Endodermal cell (in vitro differentiated cells): ENCODE data around the gene ASAP2. TPM values are rescaled to one million over a fixed set of nuclear protein-coding genes. Genes with fewer than 3 reads are reported as not detected.

ENCODE experiments used
- DNase-seq: peaks from one replicate; pipeline ENCODE4 v3.0.0-alpha.2; 2017
- H3K27ac ChIP-seq: 2 replicates; pipeline ENCODE4 v1.5.1; 2013; ENCODE audit warnings: mild to moderate bottlenecking, low read depth, low read length, moderate library complexity
- H3K27me3 ChIP-seq: 2 replicates; pipeline ENCODE4 v1.6.1; 2013; ENCODE audit warnings: mild to moderate bottlenecking, low read length, moderate library complexity; ENCODE audit not compliant: insufficient read depth, control insufficient read depth, poor library complexity, severe bottlenecking
- H3K36me3 ChIP-seq: 2 replicates; pipeline ENCODE4 v1.7.0; 2013; ENCODE audit warnings: mild to moderate bottlenecking, low read length, moderate library complexity; ENCODE audit not compliant: control insufficient read depth, insufficient read depth
- H3K4me1 ChIP-seq: one replicate; pipeline ENCODE4 v1.7.0; 2013; ENCODE audit warnings: low read length; ENCODE audit not compliant: control insufficient read depth, insufficient read depth
- H3K4me3 ChIP-seq: 2 replicates; pipeline ENCODE4 v1.5.1; 2013; ENCODE audit warnings: mild to moderate bottlenecking, low read length, moderate library complexity
- H3K9ac ChIP-seq: 2 replicates; pipeline ENCODE4 v1.6.1; 2013; ENCODE audit warnings: mild to moderate bottlenecking, low read length, moderate library complexity; ENCODE audit not compliant: poor library complexity, severe bottlenecking; ENCODE audit errors: extremely low read depth
- H3K9me3 ChIP-seq: 2 replicates; pipeline ENCODE4 v1.6.1; 2013; ENCODE audit warnings: mild to moderate bottlenecking, low read length, moderate library complexity; ENCODE audit not compliant: control insufficient read depth
- H3K27ac Mint-ChIP-seq: 2 replicates; pipeline ENCODE4 v1.8.0; 2020; ENCODE audit warnings: mixed read lengths
- H3K27me3 Mint-ChIP-seq: 2 replicates; pipeline ENCODE4 v1.8.0; 2021; ENCODE audit warnings: mild to moderate bottlenecking, mixed read lengths; ENCODE audit not compliant: insufficient read depth
- H3K36me3 Mint-ChIP-seq: 2 replicates; pipeline ENCODE4 v1.8.0; 2020; ENCODE audit warnings: low read depth, mixed read lengths
- H3K4me1 Mint-ChIP-seq: 2 replicates; pipeline ENCODE4 v1.8.0; 2020; ENCODE audit warnings: mixed read lengths
- H3K4me3 Mint-ChIP-seq: 2 replicates; pipeline ENCODE4 v1.8.0; 2020; ENCODE audit warnings: mild to moderate bottlenecking, moderate library complexity, mixed read lengths
- H3K9me3 Mint-ChIP-seq: 2 replicates; pipeline ENCODE4 v1.8.0; 2020; ENCODE audit warnings: mild to moderate bottlenecking, mixed read lengths
- CTCF ChIP-seq: fragments of 200-600 bp; sonication (generic); conservative IDR thresholded peaks from 2 replicates; pipeline ENCODE4 v1.5.0; 2021; ENCODE audit warnings: antibody characterized with exemption, mild to moderate bottlenecking
- WGBS, 2 experiments: methylation state at CpG; one replicate each; pipeline versions ENCODE4 v1.1.5 to v1.1.7; 2013; ENCODE audit warnings: missing lambda C conversion rate in 2 of 2, mixed read lengths in 1 of 2; ENCODE audit not compliant: insufficient coverage in 1 of 2, insufficient read length in 1 of 2; 5-methylcytosine and 5-hydroxymethylcytosine counted together
- total RNA-seq, 2 donors: library from RNA; stranded (reverse); fragmentation: NEBNext Ultra II Directional in 1 of 2; extraction: Animal tissue kit (Norgen Biotek cat#: 25700) in 1 of 2; gene quantifications; 2 replicates in 1 of 2; 3 replicates in 1 of 2; pipeline ENCODE4 v1.2.1, GENCODE V29; 2021

ASAP2 gene
- total RNA-seq, 2 donors from 2014 or later = 11.8 to 20.4 TPM

GRCh38 chr2:9317559-9317958 lies 110.9 kb downstream of the ASAP2 start:
- no peaks in the 10 kb centered on the region for H3K36me3 Mint-ChIP-seq
- WGBS, 2 experiments = 93 to 98% methylated on average over 4 to 6 of the region's 6 CpGs
- no peak overlapping the region for H3K27ac Mint-ChIP-seq
- no peak for DNase-seq
- Histone ChIP-seq H3K27me3 (no peaks in the 10 kb centered on the region), H3K9me3 (no peaks in the 10 kb centered on the region), H3K27ac (no peak overlapping the region), H3K36me3 (no peaks in the 10 kb centered on the region), H3K4me1 (no peaks in the 10 kb centered on the region), H3K9ac (no peak overlapping the region), H3K4me3 (no peak overlapping the region)
- H3K4me1 Mint-ChIP-seq = no peaks in the 10 kb centered on the region
- TF ChIP-seq CTCF = no peak
- no peaks in the 10 kb centered on the region for H3K9me3 Mint-ChIP-seq
- no peak overlapping the region for H3K4me3 Mint-ChIP-seq
- H3K27me3 Mint-ChIP-seq = no peaks in the 10 kb centered on the region

GRCh38 chr2:9318461-9319337 lies 112.1 kb downstream of the ASAP2 start:
- H3K4me1 Mint-ChIP-seq = no peaks in the 10 kb centered on the region
- WGBS, 2 experiments = 94 to 98% methylated on average over 26 to 29 of the region's 29 CpGs
- H3K9me3 Mint-ChIP-seq = no peaks in the 10 kb centered on the region
- no peak for DNase-seq
- Histone ChIP-seq H3K9me3 (no peaks in the 10 kb centered on the region), H3K9ac (no peak overlapping the region), H3K36me3 (no peaks in the 10 kb centered on the region), H3K27ac (no peak overlapping the region), H3K27me3 (no peaks in the 10 kb centered on the region), H3K4me1 (no peaks in the 10 kb centered on the region), H3K4me3 (no peak overlapping the region)
- H3K27me3 Mint-ChIP-seq = no peaks in the 10 kb centered on the region
- H3K36me3 Mint-ChIP-seq = no peaks in the 10 kb centered on the region
- no peak overlapping the region for H3K4me3 Mint-ChIP-seq
- no peak for TF ChIP-seq CTCF
- no peak overlapping the region for H3K27ac Mint-ChIP-seq

- H3K4me3 Mint-ChIP-seq = no peak overlapping the region
- no peak overlapping the region for H3K27ac Mint-ChIP-seq
- H3K27me3 Mint-ChIP-seq = no peaks in the 10 kb centered on the region
- Histone ChIP-seq H3K36me3 (no peaks in the 10 kb centered on the region), H3K4me1 (no peaks in the 10 kb centered on the region), H3K4me3 (no peak overlapping the region), H3K9ac (no peak overlapping the region), H3K9me3 (no peaks in the 10 kb centered on the region), H3K27ac (no peak overlapping the region), H3K27me3 (no peaks in the 10 kb centered on the region)
- 95 to 96% methylated on average over 5 to 8 of the region's 8 CpGs for WGBS, 2 experiments
- TF ChIP-seq CTCF = no peak
- H3K36me3 Mint-ChIP-seq = no peaks in the 10 kb centered on the region
- DNase-seq = no peak
- no peaks in the 10 kb centered on the region for H3K9me3 Mint-ChIP-seq
- H3K4me1 Mint-ChIP-seq = no peaks in the 10 kb centered on the region
Measured at GRCh38 chr2:9319338-9319715, 112.7 kb downstream of the ASAP2 start.
